Central memory CD4-positive, alpha-beta T cell (primary cell): ENCODE data around the gene TRPC4AP.
"Not testable (repeated sequence)": the region's sequence is repeated elsewhere in the genome, so short reads cannot be mapped to it uniquely, and the experiment has no call there.

Experiments
- DNase-seq: peaks from one replicate; pipeline ENCODE4 v3.0.0; 2022

TRPC4AP gene

GRCh38 chr20:35055445-35056276 lies 36.9 kb downstream of the TRPC4AP start:
- DNase-seq: no peak

GRCh38 chr20:35054814-35055213 lies 37.8 kb downstream of the TRPC4AP start:
- DNase-seq: no peak

GRCh38 chr20:35052616-35053015 lies 40.0 kb downstream of the TRPC4AP start:
- DNase-seq: not testable (repeated sequence)

GRCh38 chr20:35049776-35050352 lies 42.7 kb downstream of the TRPC4AP start:
- DNase-seq: no peak

GRCh38 chr20:35048739-35049138 lies 43.9 kb downstream of the TRPC4AP start:
- no peak for DNase-seq

- no peak for DNase-seq
Measured at GRCh38 chr20:35042268-35042667, 50.3 kb downstream of the TRPC4AP start.

- DNase-seq: no peak
Measured at GRCh38 chr20:35040646-35041045, 52.0 kb downstream of the TRPC4AP start.

- DNase-seq: no peak
Measured at GRCh38 chr20:35039846-35040489, 52.6 kb downstream of the TRPC4AP start.

- DNase-seq: no peak
Measured at GRCh38 chr20:35039146-35039545, 53.5 kb downstream of the TRPC4AP start.

GRCh38 chr20:35034145-35034544 lies 58.5 kb downstream of the TRPC4AP start:
- DNase-seq: no peak

- DNase-seq: no peak
Measured at GRCh38 chr20:35030136-35030535, 62.5 kb downstream of the TRPC4AP start.

GRCh38 chr20:35027301-35027700 lies 65.3 kb downstream of the TRPC4AP start:
- DNase-seq: no peak

GRCh38 chr20:35025116-35025515 lies 67.5 kb downstream of the TRPC4AP start:
- DNase-seq: no peak

- DNase-seq: no peak
Measured at GRCh38 chr20:35023624-35024023, 69.0 kb downstream of the TRPC4AP start.

- DNase-seq: no peak
Measured at GRCh38 chr20:35021831-35022230, 70.8 kb downstream of the TRPC4AP start.

GRCh38 chr20:35021063-35021462 lies 71.5 kb downstream of the TRPC4AP start:
- no peak for DNase-seq

GRCh38 chr20:35020108-35020928 lies 72.3 kb downstream of the TRPC4AP start:
- no peak for DNase-seq

- DNase-seq: no peak
Measured at GRCh38 chr20:35018590-35019371, 73.8 kb downstream of the TRPC4AP start.

- DNase-seq: no peak
Measured at GRCh38 chr20:35017099-35017835, 75.3 kb downstream of the TRPC4AP start.

GRCh38 chr20:35015863-35016193 lies 76.8 kb downstream of the TRPC4AP start:
- no peak for DNase-seq

GRCh38 chr20:35014537-35014936 lies 78.1 kb downstream of the TRPC4AP start:
- no peak for DNase-seq
